Suppressor macrophage treated with lipopolysaccharide for 1 hour (primary cell): ENCODE results near the gene SCRT2.
"Not testable (repeated sequence)": the region's sequence is repeated elsewhere in the genome, so short reads cannot be mapped to it uniquely, and the experiment has no call there.

Experiments used
- DNase-seq, 3 donors: peaks; one replicate each; pipeline ENCODE4 v3.0.0-alpha.2; 2020 to 2022

The SCRT2 gene

DNA sequence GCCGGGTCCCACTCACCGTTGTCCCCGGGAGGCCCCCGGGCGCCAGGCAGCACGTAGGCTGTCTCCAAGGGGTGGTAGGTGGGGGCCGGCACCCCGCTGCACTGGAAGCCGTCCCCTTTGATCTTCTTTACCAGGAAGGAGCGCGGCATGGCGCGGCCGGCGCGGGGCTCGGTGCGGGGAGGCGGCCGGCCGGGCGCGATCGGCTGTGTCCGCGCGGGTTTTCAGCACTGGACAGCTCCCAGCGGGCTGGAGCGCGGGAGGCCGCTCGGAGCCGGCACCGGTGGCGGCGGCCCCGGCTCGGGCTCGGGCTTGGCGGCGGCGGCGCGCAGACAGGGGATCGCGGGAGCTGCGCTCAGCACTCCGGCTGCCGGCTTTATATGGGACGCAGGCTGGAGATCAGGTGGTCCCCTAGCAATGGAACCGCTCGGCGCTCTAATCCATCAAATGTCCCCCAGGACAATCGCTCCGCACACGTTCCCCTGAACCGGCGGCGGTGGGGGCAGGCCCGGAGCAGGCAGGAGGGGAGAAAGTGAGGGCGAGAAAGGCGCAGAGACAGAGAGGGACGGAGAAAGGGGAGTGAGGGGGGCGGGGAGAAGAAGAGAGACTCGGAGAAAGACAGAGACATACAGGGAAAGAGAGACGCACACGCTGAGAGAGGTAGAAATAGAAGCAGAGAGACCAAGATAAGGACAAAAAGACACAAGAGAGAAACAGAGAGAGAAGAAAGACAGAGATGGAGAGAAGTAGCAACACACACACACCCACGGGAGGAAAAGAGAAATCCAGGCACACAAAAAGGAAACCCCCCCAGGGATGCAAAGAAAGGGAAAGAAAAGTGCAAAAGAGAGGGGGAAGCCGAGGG, at the start of gene SCRT2:
Gene SCRT2 (minus strand): TSS at position 350 of the 862 bp plus-strand sequence. CDS start 201 bp downstream, at position 149.
- peak; percentile 76 to 93 (median 86) for DNase-seq

DNA sequence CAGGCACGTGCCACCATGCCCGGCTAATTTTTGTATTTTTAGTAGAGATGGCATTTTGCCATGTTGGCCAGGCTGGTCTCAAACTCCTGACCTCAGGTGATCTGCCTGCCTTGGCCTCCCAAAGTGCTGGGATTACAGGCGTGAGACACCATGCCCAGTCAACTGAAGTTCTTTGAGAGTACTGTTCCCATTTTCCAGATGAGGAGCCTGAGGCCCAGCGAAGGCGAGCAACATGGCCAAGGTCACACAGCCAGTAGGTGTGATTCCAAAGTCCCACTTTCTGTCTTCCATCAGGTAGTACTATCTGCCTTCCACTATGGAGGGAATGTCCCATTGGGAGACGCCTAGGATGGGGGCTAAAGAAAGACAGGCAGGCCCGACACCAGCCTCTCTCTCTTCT, 49.2 kb upstream of the SCRT2 start:
- DNase-seq, result not testable (repeated sequence)

DNA sequence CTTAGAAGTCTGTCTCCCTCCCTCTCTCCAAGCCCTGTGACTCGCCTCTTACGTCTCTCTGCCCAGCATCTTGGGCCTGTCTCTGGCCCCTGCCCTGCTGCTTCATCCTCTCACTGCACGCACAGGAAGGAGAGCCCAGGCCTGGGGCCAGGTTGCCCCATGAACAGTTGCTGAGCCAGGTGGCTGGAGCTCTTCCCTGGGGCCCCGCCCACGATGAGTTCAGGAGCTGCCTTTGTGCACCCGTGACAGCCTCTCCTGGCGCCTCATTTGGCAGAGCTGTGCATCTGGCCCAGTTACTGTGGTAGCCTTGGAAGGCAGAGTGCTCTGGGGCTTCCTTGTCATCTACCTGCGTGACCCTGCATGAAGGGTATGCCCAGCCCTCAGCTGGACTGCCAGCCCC, 48.2 kb upstream of the SCRT2 start:
- DNase-seq, result no peak

GRCh38 chr20:722822-723644, 47.4 kb upstream of the SCRT2 start:
- no peak for DNase-seq

GRCh38 chr20:721876-722275, 46.3 kb upstream of the SCRT2 start:
- DNase-seq, result no peak

GRCh38 chr20:719816-720215, 44.2 kb upstream of the SCRT2 start:
- no peak for DNase-seq

DNA sequence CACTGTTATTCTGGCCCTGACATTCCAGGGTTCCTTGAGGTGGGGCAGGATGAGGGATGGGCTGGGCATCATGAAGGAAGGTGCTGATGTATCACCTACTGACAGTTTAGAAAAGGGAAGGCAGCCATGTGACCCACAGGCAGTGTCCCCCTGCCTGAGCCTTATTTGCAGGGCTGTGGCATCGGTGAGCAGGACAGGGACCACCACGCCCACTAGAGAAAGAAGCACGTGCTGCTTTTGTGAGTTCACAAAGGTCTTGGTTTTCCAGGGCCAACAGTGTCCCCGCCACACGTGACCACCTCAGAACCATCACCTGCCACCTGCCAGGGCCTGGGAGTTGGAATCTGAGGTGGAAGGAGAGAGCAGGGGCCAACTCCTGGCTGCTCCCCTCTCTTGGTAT, 43.5 kb upstream of the SCRT2 start:
- no peak for DNase-seq

- no peak for DNase-seq
These were observed 42.2 kb upstream of the SCRT2 start for GRCh38 chr20:717832-718231.

DNA sequence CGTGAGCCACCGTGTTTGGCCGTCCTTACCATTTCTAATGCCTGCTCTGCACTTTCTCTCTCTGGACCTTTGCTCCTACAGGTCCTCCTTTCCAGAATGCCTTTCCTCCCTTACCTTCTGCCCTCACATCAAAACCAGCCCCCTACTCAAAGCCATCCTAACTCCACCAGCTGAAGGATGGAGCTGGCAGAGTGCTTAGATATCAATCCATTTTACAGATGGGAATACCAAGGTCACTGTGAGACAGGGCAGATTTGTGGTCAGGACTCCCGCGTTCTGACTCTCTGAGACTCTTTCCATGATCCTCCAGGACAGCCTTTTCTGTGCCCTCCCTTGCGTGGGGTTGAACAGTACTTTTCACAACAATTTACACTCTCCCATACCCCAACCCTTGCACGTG, 41.7 kb upstream of the SCRT2 start:
- DNase-seq, result no peak

GRCh38 chr20:714453-714852, 38.9 kb upstream of the SCRT2 start:
- DNase-seq, result no peak

- no peak for DNase-seq
These were observed 36.0 kb upstream of the SCRT2 start for GRCh38 chr20:711576-711975.

- no peak for DNase-seq
These were observed 35.3 kb upstream of the SCRT2 start for GRCh38 chr20:710780-711450.

DNA sequence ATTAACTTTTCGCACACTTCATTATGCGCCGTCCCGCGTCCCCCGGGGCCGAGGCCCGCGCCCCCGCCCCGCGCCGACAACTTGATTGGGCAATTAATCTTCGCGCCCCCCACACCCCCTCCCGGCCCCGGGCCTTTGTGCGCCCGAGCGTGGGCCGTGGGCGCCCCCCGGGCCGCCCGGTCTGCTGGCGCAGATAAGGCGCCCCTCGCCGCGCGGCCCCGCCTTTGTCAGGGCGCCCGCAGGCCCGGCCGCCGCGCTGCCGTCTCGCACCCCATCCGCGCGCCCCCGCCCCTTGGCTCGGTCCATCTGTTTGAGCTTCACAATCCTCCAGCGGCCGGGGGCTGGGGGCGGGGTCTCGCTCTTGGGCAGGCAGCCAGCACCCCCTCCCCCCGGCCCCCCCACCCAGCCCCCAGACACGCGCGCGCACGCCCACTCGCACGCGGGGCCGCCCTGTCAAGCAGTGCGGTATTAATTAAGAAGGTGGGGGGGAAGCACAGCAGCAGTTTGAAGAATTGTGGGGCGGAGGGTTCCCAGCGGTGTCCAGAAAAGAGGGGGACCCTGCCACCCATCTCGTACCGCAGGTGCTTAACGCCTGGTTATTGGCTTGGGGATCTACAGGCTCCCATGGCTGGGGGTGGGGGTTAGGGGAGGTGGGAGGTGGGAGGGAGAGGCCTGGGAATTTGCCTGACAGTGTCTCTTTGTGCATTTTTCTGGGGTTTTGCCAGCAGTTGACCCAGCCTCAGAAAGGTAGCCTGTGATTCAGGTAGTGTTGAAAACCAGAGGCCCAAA, 34.6 kb upstream of the SCRT2 start:
- no peak for DNase-seq

DNA sequence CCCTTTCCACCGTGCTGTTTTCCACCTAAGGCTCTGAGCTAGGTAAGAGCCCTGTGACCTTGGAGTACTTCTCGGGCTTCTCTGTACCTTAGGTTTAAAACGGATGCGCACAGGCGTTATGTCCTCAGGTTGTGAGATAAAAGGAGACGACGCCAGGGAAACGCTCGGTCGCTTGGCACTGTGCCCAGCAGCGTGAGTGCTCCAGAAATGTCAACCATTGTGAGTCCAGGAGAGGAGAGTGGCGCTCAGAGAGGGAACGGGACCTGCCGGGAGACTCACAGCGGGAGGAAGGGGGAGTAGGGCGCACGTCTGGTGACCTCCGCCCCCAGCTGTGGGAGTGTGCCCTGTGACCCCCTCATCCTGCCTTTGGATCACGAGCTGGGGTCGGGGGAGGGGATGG, 33.8 kb upstream of the SCRT2 start:
- DNase-seq, result no peak

DNA sequence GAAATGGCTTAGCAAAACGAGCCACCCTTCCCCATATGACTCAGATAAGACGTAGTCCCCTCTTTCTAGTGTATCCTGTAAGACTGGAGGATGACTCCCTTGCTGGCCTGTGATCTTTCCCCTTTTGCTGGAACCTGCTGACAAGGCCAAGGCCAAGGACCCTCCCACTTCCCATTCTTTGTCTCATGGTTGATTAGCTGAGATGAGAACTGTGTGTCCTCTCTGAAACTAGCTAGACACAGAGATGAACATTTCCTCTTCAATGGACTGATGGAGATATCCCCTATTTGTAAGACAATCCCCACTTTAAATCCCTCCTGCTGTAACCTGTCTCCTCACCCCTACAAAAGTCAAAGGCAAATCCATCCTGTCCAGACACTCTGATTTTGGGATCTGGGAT, 33.4 kb upstream of the SCRT2 start:
- peak in 2 of 3 donors; percentile 14 for DNase-seq

DNA sequence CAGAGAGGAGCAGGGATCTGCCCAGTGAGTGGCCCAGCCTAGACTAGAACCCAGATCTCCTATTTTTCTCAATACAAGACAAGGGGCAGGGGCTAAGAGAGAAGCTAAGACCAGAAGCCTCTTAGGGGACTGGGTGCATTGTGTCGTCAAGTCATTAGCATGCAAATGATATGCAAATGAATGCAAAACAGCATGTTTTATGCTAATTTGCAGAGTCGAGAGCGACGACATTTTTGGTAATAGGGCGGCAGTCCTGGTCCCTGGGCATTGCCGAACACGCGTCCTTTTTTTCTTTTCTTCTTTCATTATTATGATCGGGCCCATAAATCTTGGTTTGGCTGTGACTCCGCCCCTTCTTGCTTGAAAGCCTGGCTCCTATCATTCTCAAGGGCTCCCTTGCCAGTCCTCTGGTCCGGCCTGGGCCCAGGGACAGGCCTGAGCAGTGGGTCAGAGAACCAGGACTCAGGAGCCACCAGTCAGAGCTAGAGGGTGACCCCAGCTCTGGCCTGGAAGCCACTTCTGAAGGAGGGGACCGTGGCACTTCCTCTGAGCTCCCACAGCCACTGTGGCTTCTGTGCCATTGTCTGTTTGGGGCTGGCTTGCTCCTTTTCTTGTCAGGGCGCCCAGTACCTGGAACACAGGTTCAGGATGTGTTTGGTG, 32.0 kb upstream of the SCRT2 start:
- DNase-seq, result no peak

- no peak for DNase-seq
These were observed 30.8 kb upstream of the SCRT2 start for GRCh38 chr20:706366-706885.

GRCh38 chr20:704726-705125, 29.1 kb upstream of the SCRT2 start:
- no peak for DNase-seq

- DNase-seq, result no peak
These were observed 27.8 kb upstream of the SCRT2 start for GRCh38 chr20:703426-703825.

DNA sequence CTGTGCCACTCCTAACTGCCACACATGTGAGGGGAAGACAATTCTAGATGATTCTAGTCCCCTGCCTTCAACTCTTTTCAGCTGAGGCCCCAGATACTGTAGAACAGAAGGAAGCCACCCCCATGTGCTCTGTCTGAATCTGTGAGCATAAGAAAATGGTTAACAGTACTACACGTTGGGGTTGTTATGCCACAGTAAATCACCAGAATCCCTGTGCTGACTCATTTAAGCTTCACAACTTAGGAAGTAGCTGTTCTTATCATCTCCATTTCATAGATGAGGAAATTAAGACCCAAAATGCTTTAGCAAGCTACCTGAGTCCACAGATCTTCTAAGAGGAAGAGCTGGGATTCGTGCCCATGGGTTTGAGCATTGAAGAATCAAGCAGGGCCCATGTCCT, 27.4 kb upstream of the SCRT2 start:
- DNase-seq, result no peak

GRCh38 chr20:701401-702129, 26.0 kb upstream of the SCRT2 start:
- no peak for DNase-seq
